ENCODE results near the gene HIPK3.
"Not testable (repeated sequence)": the region's sequence is repeated elsewhere in the genome, so short reads cannot be mapped to it uniquely, and the experiment has no call there.

HIPK3 gene

DNA sequence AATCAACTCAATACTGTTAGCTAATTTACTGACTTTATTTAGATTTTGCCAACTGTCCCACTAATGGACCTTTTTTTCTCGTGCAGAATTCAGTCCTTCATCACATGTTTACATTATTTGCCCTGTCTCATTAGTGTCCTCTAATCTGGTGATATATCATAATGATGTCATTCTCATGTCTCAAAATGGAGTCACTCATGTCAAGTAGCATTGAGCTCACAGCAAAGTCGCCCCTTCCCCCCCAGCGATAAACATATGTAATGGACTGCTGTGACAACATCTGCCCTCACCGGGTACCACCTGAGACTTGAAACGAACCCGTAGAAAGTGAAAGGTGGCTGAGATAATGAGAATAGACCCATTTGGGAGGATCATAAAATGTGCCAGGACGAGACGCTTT, 37.6 kb downstream of the HIPK3 start:
- no peaks in the 10 kb centered on the region for H3K36me3 ChIP-seq (ENCODE audit: control insufficient read depth in 2 of 2, insufficient read depth in 1 of 2, low read length in 2 of 2)
- ChIA-PET POLR2A (no interaction called here), CTCF (no interaction called here)
- TF ChIP-seq ZNF555 (tag by site-specific recombination; conservative IDR thresholded peaks at IDR 0.05) (no peak), ZNF621 (tag by site-specific recombination; IDR thresholded peaks at IDR 0.05) (no peak), ZNF416 (tag by site-specific recombination; IDR thresholded peaks at IDR 0.05) (no peak), ZNF350 (tag by site-specific recombination; IDR thresholded peaks at IDR 0.05) (no peak), ZNF514 (tag by site-specific recombination; IDR thresholded peaks at IDR 0.05) (no peak)
- TF ChIP-seq, protein P1, sequence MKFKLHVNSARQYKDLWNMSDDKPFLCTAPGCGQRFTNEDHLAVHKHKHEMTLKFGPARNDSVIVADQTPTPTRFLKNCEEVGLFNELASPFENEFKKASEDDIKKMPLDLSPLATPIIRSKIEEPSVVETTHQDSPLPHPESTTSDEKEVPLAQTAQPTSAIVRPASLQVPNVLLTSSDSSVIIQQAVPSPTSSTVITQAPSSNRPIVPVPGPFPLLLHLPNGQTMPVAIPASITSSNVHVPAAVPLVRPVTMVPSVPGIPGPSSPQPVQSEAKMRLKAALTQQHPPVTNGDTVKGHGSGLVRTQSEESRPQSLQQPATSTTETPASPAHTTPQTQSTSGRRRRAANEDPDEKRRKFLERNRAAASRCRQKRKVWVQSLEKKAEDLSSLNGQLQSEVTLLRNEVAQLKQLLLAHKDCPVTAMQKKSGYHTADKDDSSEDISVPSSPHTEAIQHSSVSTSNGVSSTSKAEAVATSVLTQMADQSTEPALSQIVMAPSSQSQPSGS (tag by site-specific recombination; IDR thresholded peaks at IDR 0.05; ENCODE audit: low read depth) = peak; percentile 38; the same call in 1 of the 2 replicates
- H3K27ac ChIP-seq (ENCODE audit: extremely low read depth, low read depth, low read length) = no peak overlapping the region
- no peak overlapping the region for H3K4me3 ChIP-seq (ENCODE audit: low read depth, low read length)
- no peaks in the 10 kb centered on the region; the same call in 1 of the 2 replicates for H3K4me1 ChIP-seq (ENCODE audit: control insufficient read depth, insufficient read depth, low read length)
- H3K9me3 ChIP-seq (ENCODE audit: control insufficient read depth, insufficient read depth, low read depth, low read length) = no peaks in the 10 kb centered on the region

DNA sequence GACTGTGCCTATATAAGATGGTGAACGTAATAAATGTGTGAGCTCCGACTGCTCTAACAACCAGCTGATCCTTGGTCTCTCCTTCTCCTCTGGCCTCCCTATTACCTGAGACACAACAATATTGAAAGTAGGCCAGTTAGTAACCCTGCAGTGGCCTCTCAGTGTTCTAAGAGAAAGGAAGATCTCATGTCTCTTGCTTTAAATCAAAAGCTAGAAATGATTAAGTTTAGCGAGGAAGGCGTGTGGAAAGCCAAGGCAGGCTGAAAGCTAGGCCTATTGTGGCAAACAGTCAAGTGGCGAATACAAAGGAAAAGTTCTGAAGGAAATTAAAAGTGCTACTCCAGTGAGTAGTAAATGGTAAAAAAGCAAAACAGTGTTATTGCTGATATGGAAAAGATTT, 39.5 kb downstream of the HIPK3 start:
- ChIA-PET CTCF (interaction anchor here (0.6 kb wide), 1 partner anchor 89 kb away, joined by 5 read pairs; no protein-coding TSS in a partner anchor), POLR2A (no interaction called here)
- Histone ChIP-seq H3K36me3 (ENCODE audit: control insufficient read depth in 2 of 2, insufficient read depth in 1 of 2, low read length in 2 of 2) (no peaks in the 10 kb centered on the region), H3K9me3 (ENCODE audit: control insufficient read depth, insufficient read depth, low read depth, low read length) (no peaks in the 10 kb centered on the region), H3K27ac (ENCODE audit: extremely low read depth, low read depth, low read length) (no peak overlapping the region), H3K4me3 (ENCODE audit: low read depth, low read length) (no peak overlapping the region), H3K4me1 (ENCODE audit: control insufficient read depth, insufficient read depth, low read length) (no peaks in the 10 kb centered on the region)
- no peak for TF ChIP-seq KLF16 (tag by site-specific recombination; IDR thresholded peaks at IDR 0.05)
- no peak for TF ChIP-seq ZNF114 (tag by site-specific recombination; IDR thresholded peaks at IDR 0.05)
- TF ChIP-seq ZNF324 (tag by site-specific recombination; IDR thresholded peaks at IDR 0.05) = no peak
- TF ChIP-seq, protein P2, sequence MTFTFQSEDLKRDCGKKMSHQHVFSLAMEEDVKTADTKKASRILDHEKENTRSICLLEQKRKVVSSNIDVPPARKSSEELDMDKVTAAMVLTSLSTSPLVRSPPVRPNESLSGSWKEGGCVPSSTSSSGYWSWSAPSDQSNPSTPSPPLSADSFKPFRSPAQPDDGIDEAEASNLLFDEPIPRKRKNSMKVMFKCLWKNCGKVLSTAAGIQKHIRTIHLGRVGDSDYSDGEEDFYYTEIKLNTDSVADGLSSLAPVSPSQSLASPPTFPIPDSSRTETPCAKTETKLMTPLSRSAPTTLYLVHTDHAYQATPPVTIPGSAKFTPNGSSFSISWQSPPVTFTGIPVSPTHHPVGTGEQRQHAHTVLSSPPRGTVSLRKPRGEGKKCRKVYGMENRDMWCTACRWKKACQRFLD (tag by site-specific recombination; IDR thresholded peaks at IDR 0.05) = no peak
- TF ChIP-seq GLIS1 (tag by site-specific recombination; IDR thresholded peaks at IDR 0.05) = no peak
- no peak for TF ChIP-seq ZNF514 (tag by site-specific recombination; IDR thresholded peaks at IDR 0.05)
- no peak for TF ChIP-seq ZNF202 (tag by site-specific recombination; IDR thresholded peaks at IDR 0.05; ENCODE audit: borderline replicate concordance)
- no peak for TF ChIP-seq ZNF585B (tag by site-specific recombination; IDR thresholded peaks at IDR 0.05)
- TF ChIP-seq ZNF10 (tag by site-specific recombination; IDR thresholded peaks at IDR 0.05) = no peak
- TF ChIP-seq ZNF785 (tag by site-specific recombination; IDR thresholded peaks at IDR 0.05) = no peak
- TF ChIP-seq ZNF664 (tag by site-specific recombination; IDR thresholded peaks at IDR 0.05) = no peak

DNA sequence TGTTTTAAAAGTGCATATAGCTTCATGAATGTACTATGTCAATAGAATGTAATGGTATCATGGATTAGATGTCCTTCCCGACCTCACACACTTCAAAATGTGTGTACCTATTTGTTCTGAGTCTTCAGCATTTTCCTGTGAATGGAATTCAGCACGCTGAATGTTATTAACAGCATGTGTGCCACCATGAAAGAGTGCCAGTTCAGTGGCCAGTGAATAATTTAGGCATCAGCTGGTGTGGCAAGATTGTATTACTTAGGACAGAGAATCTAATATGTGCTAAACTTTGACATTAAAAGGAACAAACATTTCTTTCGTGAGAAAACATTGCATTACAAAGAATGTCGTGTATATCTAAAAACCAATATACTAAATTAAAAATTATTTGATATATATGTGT, 46.4 kb downstream of the HIPK3 start:
- no peak for TF ChIP-seq ZNF341 (tag by site-specific recombination; IDR thresholded peaks at IDR 0.05; ENCODE audit: low read depth)
- no peak overlapping the region for H3K4me3 ChIP-seq (ENCODE audit: low read depth, low read length)
- H3K27ac ChIP-seq (ENCODE audit: extremely low read depth, low read depth, low read length) = no peak overlapping the region
- ChIA-PET CTCF (no interaction called here), POLR2A (no interaction called here)
- no peaks in the 10 kb centered on the region for H3K36me3 ChIP-seq (ENCODE audit: control insufficient read depth in 2 of 2, insufficient read depth in 1 of 2, low read length in 2 of 2)
- H3K9me3 ChIP-seq (ENCODE audit: control insufficient read depth, insufficient read depth, low read depth, low read length) = no peaks in the 10 kb centered on the region
- H3K4me1 ChIP-seq (ENCODE audit: control insufficient read depth, insufficient read depth, low read length) = no peaks in the 10 kb centered on the region

DNA sequence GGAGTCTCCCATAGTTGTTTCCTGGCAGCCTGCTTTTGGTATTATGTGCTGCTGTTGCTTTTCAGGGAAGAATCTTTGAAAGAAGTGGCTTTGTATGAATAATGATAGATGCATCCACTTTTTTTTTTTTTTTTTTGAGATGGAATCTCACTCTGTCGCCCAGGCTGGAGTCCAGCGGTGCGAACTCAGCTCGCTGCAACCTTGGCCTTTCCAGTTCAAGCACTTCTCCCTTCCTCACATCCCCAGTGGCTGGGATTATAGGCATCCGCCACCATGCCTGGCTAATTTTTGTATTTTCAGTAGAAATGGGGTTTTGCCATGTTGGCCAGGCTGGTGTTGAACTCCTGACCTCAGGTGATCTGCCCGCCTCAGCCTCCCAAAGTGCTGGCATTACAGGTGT, 49.6 kb downstream of the HIPK3 start:
- H3K36me3 ChIP-seq (ENCODE audit: control insufficient read depth in 2 of 2, insufficient read depth in 1 of 2, low read length in 2 of 2); H3K9me3 ChIP-seq (ENCODE audit: control insufficient read depth, insufficient read depth, low read depth, low read length); H3K4me1 ChIP-seq (ENCODE audit: control insufficient read depth, insufficient read depth, low read length); H3K4me3 ChIP-seq (ENCODE audit: low read depth, low read length); H3K27ac ChIP-seq (ENCODE audit: extremely low read depth, low read depth, low read length); POLR2A ChIA-PET: not testable (repeated sequence)
- CTCF ChIA-PET = interaction anchor here (0.7 kb wide), 1 partner anchor 10 kb away, joined by 6 read pairs; no protein-coding TSS in a partner anchor
